HCT116 (cell line): ENCODE data around the gene SSNA1.

Experiments used
- CBX3 ChIP-seq: IDR thresholded peaks from 2 replicates; pipeline ENCODE4 v1.6.1; 2012; ENCODE audit warnings: low read depth
- CEBPB ChIP-seq: IDR thresholded peaks from 2 replicates; pipeline ENCODE4 v1.6.1; 2012; ENCODE audit warnings: low read depth
- CTCF ChIP-seq, 3 experiments: fragments of 200-600 bp in 1 of 3; sonication (generic) in 1 of 3; IDR thresholded peaks in 2 of 3; conservative IDR thresholded peaks in 1 of 3; 2 replicates each; pipeline ENCODE4 v1.5.1; 2012 to 2017; ENCODE audit warnings: low read depth in 2 of 3, low read length in 2 of 3, antibody characterized with exemption in 1 of 3, borderline replicate concordance in 1 of 3, control low read depth in 1 of 3, mild to moderate bottlenecking in 1 of 3, mixed read lengths in 1 of 3, mixed run types in 1 of 3, moderate library complexity in 1 of 3; ENCODE audit not compliant: insufficient read depth in 1 of 3
- EGR1 ChIP-seq: IDR thresholded peaks from 2 replicates; pipeline ENCODE4 v1.6.1; 2012; ENCODE audit warnings: low read depth
- EZH2phosphoT487 ChIP-seq: fragments of 200-600 bp; IDR thresholded peaks from 2 replicates; pipeline ENCODE4 v1.6.1; 2018; ENCODE audit warnings: antibody characterized with exemption, borderline replicate concordance
- POLR2A ChIP-seq: IDR thresholded peaks from 2 replicates; pipeline ENCODE4 v1.7.0; 2011; ENCODE audit warnings: borderline replicate concordance; ENCODE audit not compliant: insufficient read depth, insufficient read length; ENCODE audit errors: extremely low read depth
- POLR2AphosphoS5 ChIP-seq: IDR thresholded peaks from 2 replicates; pipeline ENCODE4 v1.6.1; 2011; ENCODE audit warnings: mild to moderate bottlenecking, low read depth, low read length, moderate library complexity

- TF ChIP-seq CEBPB (no peak), EZH2phosphoT487 (no peak), CBX3 (no peak), POLR2A (no peak), CTCF (IDR thresholded peaks at IDR 0.05 in 2 of 3, conservative IDR thresholded peaks at IDR 0.05 in 1 of 3; ENCODE audit: borderline replicate concordance in 1 of 3, insufficient read depth in 1 of 3, low read depth in 2 of 3, low read length in 2 of 3) (no peak), POLR2AphosphoS5 (no peak; the same call in 1 of the 2 replicates), EGR1 (no peak)
Measured at GRCh38 chr9:137189297-137190295, 1.1 kb downstream of the SSNA1 start.
